ENCODE results near the gene TAF11L11.
A peak's percentile ranks its signal among the peaks of the same experiment; 100 is the strongest.
"Not testable (repeated sequence)": the region's sequence is repeated elsewhere in the genome, so short reads cannot be mapped to it uniquely, and the experiment has no call there.

Gene TAF11L11

GRCh38 chr5:17603880-17604279 is at the start of gene TAF11L11:
TAF11L11 (plus strand) TSS chr5:17604183.
- DNase-seq (ENCODE audit: low spot score), result not testable (repeated sequence)

- not testable (repeated sequence) for DNase-seq (ENCODE audit: low spot score)
These were observed 18.3 kb upstream of the TAF11L11 start, which contains the start of gene TAF11L7 for GRCh38 chr5:17585658-17586057. TAF11L7 (minus strand) TSS chr5:17585758.

- not testable (repeated sequence) for DNase-seq (ENCODE audit: low spot score)
These were observed 13.1 kb upstream of the TAF11L11 start, which contains the start of gene TAF11L8 for GRCh38 chr5:17590860-17591259. TAF11L8 (minus strand) TSS chr5:17590960.

GRCh38 chr5:17594255-17594654 is 9.7 kb upstream of the TAF11L11 start, which contains the start of gene TAF11L9:
TAF11L9 (minus strand) TSS chr5:17594394.
- DNase-seq (ENCODE audit: low spot score), result not testable (repeated sequence)

- DNase-seq (ENCODE audit: low spot score), result not testable (repeated sequence)
These were observed 6.3 kb upstream of the TAF11L11 start, which contains the start of gene TAF11L10 for GRCh38 chr5:17597728-17598127. TAF11L10 (minus strand) TSS chr5:17597828.

- no peak for DNase-seq (ENCODE audit: low spot score)
These were observed 968 bp downstream of the TAF11L11 start for GRCh38 chr5:17604951-17605350.

- DNase-seq (ENCODE audit: low spot score), result not testable (repeated sequence)
These were observed 3.5 kb downstream of the TAF11L11 start for GRCh38 chr5:17607461-17607860.

GRCh38 chr5:17610092-17610491 is 6.1 kb downstream of the TAF11L11 start, which contains the start of gene TAF11L12:
TAF11L12 (plus strand) TSS chr5:17610392.
- DNase-seq (ENCODE audit: low spot score), result not testable (repeated sequence)

- no peak for DNase-seq (ENCODE audit: low spot score)
These were observed 11.1 kb downstream of the TAF11L11 start for GRCh38 chr5:17614872-17615605.

GRCh38 chr5:17619354-17619753 is 15.4 kb downstream of the TAF11L11 start:
- DNase-seq (ENCODE audit: low spot score), result no peak

- DNase-seq (ENCODE audit: low spot score), result peak; percentile 74
These were observed 16.6 kb downstream of the TAF11L11 start for GRCh38 chr5:17620627-17621026.

- no peak for DNase-seq (ENCODE audit: low spot score)
These were observed 21.7 kb downstream of the TAF11L11 start for GRCh38 chr5:17625686-17626085.

- DNase-seq (ENCODE audit: low spot score), result not testable (repeated sequence)
These were observed 27.8 kb downstream of the TAF11L11 start, which contains the start of gene TAF11L13 for GRCh38 chr5:17631788-17632187. TAF11L13 (plus strand) TSS chr5:17632088.

GRCh38 chr5:17634160-17634559 is 30.2 kb downstream of the TAF11L11 start, which contains the start of gene TAF11L14:
TAF11L14 (plus strand) TSS chr5:17634460.
- no peak for DNase-seq (ENCODE audit: low spot score)

- DNase-seq (ENCODE audit: low spot score), result not testable (repeated sequence)
These were observed 45.2 kb downstream of the TAF11L11 start for GRCh38 chr5:17649232-17649631.

GRCh38 chr5:17655201-17655759 is 51.3 kb downstream of the TAF11L11 start:
- DNase-seq (ENCODE audit: low spot score), result not testable (repeated sequence)
